GM12875 (cell line): ENCODE results near the gene CAPNS1.

Experiments used
- H3K4me3 ChIP-seq: one replicate; pipeline ENCODE4 v1.5.1; 2011; ENCODE audit warnings: low read depth, low read length, control low read depth
- TF ChIP-seq, protein P1 (sequence below): IDR thresholded peaks from 2 replicates; pipeline ENCODE4 v1.5.1; 2011; ENCODE audit warnings: low read depth, mild to moderate bottlenecking, control low read depth, inconsistent platforms, low read length, moderate library complexity, borderline replicate concordance; ENCODE audit not compliant: insufficient read depth

Gene CAPNS1

DNA sequence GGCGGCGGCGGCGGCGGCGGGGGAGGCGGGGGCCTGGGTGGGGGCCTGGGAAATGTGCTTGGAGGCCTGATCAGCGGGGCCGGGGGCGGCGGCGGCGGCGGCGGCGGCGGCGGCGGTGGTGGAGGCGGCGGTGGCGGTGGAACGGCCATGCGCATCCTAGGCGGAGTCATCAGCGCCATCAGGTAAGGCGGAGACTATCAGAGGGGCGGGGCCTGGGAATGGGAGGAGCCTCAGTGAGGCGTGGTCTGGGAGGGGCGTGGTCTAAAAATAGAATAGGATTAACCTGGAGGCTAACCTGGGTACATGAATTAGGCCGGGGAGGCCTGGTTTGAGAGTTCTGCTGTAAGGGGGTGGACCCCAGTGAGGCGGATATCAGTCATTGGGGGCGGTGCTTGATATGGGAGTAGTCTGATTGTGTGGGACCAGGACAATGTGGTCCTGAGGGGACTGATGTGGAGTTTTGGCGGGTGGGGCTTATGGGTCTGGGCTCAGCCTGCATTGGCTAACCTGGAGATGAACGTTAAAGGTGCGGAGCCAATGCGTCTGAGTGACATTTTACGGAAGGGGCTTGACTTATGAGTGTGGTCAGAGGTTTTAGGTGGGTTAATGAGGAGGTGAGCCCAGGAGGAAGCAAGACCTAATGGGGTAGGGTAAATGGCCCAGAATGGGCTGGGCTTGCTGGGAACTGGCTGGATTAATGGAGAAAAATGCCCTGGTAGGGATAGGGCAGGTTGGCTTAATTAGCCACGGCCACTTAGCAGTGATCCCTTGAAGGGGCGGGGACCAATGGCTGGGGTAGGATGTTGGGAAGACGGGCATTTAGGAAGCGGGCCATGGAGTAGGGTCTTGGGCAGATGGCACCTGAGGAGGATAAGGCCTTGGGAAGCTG is 1.4 kb downstream of the CAPNS1 start:
- TF ChIP-seq, protein P1, sequence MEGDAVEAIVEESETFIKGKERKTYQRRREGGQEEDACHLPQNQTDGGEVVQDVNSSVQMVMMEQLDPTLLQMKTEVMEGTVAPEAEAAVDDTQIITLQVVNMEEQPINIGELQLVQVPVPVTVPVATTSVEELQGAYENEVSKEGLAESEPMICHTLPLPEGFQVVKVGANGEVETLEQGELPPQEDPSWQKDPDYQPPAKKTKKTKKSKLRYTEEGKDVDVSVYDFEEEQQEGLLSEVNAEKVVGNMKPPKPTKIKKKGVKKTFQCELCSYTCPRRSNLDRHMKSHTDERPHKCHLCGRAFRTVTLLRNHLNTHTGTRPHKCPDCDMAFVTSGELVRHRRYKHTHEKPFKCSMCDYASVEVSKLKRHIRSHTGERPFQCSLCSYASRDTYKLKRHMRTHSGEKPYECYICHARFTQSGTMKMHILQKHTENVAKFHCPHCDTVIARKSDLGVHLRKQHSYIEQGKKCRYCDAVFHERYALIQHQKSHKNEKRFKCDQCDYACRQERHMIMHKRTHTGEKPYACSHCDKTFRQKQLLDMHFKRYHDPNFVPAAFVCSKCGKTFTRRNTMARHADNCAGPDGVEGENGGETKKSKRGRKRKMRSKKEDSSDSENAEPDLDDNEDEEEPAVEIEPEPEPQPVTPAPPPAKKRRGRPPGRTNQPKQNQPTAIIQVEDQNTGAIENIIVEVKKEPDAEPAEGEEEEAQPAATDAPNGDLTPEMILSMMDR, result no peak
- H3K4me3 ChIP-seq, result peak overlapping the region; percentile 74

DNA sequence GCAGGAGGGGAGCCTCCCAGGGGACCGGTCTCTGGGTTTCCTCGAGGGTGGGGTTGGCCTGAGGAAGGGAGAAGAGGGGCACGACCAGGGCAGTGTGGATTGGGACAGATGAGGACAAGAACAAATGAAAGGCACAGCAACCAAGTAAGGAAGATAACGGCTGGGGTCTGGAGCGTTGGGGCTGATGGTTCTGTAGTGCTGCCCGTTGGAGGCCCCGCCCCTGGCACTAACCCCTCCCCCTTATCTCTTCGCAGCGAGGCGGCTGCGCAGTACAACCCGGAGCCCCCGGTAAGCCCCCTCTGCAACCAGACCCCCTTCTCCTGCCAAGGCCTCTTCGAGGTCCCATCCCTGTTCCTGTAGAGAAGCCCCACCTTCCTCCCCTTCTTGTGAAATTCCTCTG is 2.2 kb downstream of the CAPNS1 start:
- TF ChIP-seq, protein P1, result no peak
- H3K4me3 ChIP-seq, result no peak overlapping the region

DNA sequence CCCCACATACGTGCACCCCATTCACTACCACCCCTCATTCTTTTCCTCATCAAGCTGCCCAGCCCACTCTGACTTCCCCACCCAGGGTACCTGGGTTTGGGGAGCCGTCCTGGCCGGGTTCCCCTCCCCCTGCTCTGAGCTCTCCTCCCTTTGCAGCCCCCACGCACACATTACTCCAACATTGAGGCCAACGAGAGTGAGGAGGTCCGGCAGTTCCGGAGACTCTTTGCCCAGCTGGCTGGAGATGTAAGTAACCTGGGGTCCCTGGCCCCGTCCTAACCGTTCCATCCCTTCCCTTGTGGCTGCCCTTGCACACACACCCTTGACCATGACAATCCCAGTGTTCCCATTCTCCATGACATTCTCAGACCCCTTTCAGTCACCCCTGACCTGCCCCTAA is 2.6 kb downstream of the CAPNS1 start:
- TF ChIP-seq, protein P1, result no peak
- H3K4me3 ChIP-seq, result no peak overlapping the region

DNA sequence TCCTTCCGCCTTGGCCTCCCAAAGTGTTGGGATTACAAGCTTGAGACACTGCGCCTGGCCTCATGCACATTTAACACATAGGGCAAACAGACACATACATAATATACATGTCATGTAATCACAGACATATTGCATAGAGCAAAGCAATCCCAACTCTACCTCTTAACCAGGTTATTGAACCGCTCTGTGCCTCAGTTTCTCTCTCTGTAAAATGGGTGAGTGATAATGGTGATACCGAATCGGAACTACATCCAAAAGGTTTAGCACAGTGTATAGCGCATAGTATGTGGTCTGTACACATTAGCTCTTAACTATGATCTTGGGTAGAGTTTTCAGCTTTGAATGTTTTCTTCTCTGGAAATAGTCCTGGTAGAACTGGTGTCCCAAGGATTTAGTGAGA is 4.8 kb downstream of the CAPNS1 start:
- TF ChIP-seq, protein P1, result no peak
- H3K4me3 ChIP-seq, result no peak overlapping the region

DNA sequence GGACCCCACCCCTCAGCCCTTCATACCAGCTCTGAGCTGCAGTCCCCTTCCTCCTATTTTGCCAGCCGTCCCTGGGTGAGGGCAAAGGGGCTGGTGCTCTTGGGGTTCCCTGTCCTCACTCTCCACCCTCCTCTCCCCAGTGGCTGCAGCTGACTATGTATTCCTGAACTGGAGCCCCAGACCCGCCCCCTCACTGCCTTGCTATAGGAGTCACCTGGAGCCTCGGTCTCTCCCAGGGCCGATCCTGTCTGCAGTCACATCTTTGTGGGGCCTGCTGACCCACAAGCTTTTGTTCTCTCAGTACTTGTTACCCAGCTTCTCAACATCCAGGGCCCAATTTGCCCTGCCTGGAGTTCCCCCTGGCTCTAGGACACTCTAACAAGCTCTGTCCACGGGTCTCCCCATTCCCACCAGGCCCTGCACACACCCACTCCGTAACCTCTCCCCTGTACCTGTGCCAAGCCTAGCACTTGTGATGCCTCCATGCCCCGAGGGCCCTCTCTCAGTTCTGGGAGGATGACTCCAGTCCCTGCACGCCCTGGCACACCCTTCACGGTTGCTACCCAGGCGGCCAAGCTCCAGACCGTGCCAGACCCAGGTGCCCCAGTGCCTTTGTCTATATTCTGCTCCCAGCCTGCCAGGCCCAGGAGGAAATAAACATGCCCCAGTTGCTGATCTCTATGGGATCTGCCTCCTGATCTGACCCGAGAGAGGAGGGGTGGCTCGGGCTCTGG is 10.0 kb downstream of the CAPNS1 start:
- no peak overlapping the region for H3K4me3 ChIP-seq
- TF ChIP-seq, protein P1, result no peak

DNA sequence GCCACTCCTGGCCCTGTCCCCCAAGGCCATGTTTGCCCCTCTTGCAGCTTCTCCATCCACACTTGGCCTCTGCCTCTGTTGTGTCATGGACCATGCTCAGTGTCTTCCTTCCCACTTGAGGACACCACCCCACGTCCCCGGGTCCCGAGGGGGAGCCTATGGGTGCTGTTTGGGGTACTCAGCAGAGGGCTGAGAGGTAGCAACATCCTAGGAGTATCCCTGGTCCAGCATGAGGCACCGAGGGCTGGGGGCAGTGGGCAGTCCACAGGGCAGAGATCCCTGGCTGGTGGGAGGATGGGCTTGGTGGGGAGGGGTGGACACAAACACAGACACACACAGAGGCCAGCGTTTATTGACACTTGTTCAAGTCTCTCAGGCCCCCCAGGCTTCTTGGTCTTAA is 10.7 kb downstream of the CAPNS1 start:
- no peak overlapping the region for H3K4me3 ChIP-seq
- TF ChIP-seq, protein P1, result no peak
